Occipital lobe (tissue), 2 donors: ENCODE results near the gene STARD6. TPM values are rescaled to one million over a fixed set of nuclear protein-coding genes. Genes with fewer than 3 reads are reported as not detected.
"Not testable (repeated sequence)": the region's sequence is repeated elsewhere in the genome, so short reads cannot be mapped to it uniquely, and the experiment has no call there.

Source experiments
- DNase-seq: peaks from one replicate; lab custom pipeline; 2025; lab: John Stamatoyannopoulos, UW
- total RNA-seq: library from RNA; depleted of rRNA; stranded (reverse); fragments of >200 nt; gene quantifications from one replicate; pipeline ENCODE4 v1.2.3, GENCODE V29; 2014

The STARD6 gene
- total RNA-seq, 1 donor from 2014 or later, result not detected

DNA sequence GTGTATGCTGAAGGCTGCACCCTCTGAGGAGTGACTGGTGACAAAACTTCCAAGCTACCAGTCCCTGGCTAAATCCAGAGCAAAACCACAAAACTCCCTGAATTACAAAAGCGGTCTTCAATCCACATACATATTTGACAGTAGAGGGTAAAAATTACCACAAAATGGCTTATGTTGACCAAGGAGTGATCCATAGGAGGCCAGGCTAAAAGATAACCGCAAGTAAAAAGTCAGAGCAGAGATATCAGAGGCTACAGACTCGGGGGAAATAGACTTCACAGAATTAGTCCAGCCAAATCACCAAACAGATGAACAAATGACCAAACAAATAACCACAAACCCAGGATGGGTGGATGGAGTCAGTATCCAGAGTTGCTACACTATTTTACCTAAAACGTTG lies 19.4 kb downstream of the STARD6 start:
- no peak for DNase-seq

DNA sequence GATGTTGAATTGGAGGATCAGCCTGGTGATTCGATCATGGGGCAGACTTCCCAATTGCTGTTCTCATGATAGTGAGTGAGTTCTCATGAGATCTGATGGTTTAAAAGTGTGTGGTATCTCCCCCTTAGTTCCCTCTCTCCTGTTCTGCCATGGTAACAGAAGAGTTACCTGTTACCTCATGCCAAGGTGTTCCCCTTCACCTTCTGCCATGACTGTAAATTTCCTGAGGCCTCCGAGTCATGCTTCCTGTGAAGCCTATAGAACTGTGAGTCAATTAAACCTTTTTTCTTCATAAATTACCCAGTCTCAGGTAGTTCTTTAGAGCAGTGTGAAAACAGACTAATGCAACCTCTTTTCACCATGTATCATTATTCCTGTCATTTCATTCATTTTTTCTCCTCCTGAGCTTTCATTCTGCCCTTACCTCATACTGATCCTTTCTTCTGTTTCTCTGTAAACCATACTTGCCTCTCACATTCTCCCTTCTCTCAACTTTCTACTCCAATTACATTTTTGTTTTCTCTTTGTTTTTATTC lies 22.0 kb downstream of the STARD6 start:
- no peak for DNase-seq

DNA sequence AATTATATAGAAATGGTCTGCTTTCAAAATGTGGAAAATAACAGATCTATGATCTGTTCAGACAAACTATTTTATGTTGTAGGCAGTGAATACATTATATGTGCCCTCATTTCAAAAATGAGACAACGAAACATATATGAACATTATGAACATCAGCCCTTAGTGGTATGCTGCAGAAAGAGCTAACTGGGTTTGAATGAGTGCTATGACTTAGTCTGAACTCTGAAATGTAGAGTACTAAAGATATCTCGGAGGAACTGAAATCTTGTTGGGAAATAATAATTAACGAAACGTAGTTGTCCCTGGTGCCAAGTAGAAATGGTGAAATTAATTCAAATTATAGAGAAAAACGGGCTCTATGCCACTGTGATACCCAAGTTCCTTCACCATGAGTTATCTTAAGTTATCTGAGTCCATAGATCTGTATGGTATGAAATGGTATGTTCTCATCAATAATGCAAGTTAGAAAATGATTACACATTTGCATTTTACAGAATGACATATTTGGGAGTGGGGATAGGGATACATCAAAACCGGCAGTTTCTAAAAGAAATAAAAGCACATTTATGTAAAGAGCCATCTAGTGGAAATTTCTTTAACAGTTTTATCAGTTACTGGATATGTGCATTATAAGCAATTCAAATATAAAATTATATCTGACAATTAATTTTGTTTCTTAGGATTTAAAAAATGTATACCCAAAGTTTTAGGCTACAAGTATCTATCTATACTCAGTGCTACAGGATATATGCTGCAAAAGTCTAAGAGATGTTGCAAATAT lies 26.7 kb downstream of the STARD6 start:
- no peak for DNase-seq

DNA sequence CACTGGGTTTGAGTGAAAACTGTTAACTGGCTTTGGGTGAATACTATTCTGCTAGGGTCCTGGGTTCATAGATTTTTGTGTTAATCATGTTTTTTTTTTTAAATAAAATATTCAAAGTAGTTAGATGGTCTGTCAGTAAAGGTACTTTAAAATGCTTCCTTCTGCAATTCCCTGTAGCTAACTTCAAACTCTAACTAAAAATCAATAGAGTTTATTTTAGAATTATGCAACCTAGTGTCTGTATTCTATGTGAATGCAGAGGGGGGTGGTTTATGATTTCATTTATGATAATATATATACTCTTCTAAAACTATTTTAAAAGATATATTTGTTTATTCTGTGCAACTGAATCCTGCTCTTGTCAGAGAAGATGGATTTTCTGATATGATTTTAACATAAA lies 27.9 kb downstream of the STARD6 start:
- DNase-seq, result no peak

DNA sequence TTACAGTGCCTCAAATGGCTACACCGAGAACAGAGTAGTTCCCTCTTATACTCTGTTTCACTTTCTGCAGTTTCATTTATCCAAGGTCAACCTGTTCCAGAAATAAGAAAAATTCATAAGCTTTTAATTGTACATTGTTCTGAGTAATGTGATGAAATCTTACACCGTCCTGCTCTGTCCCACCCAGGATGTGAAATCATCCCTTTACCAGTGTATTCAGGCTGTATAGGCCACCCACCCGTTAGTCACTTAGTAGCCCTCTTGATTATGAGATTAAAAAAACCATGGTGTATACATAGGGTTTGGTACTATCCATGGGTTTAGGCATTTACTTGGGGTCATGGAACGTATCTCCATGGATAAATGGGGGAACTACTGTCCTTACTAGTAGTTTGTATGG lies 29.8 kb downstream of the STARD6 start:
- no peak for DNase-seq

DNA sequence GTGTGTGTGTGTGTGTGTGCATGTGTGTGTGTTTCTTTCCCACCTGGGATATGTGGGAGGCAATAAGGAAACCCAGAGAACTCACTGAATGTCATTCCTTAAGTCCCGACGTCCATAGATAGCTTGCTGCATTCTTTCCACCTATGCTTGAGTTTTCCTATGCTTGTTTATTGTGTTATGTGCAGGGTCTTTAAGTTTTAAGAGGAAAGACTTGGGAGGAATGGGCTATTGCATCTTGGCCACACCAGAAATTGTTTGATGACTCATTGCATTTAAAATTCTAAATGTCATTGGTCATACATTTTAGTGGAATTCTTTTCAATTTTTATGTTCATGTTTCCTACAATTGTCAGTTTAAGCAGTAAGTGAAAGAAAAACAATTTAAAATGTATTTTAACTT lies 33.7 kb downstream of the STARD6 start:
- no peak for DNase-seq

DNA sequence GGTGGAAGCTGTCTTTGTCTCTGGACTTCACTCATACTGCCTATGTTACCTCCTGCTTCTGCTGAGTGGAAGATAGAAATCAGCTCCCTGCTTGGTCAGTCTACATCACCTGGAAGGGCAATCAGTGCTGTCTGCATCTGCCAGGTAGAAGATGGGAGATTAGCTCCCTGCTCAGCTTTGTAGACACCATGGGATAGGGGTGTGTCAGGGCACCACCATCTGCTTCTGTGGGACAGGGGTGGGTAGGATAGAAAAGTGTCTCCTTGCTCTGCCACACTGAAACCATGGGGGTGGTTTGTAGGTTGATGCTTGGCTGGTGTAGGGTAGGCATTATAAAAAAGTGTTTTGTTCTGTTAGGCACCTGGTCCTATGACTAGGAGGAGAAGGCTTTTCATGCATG lies 34.1 kb downstream of the STARD6 start:
- DNase-seq, result no peak

DNA sequence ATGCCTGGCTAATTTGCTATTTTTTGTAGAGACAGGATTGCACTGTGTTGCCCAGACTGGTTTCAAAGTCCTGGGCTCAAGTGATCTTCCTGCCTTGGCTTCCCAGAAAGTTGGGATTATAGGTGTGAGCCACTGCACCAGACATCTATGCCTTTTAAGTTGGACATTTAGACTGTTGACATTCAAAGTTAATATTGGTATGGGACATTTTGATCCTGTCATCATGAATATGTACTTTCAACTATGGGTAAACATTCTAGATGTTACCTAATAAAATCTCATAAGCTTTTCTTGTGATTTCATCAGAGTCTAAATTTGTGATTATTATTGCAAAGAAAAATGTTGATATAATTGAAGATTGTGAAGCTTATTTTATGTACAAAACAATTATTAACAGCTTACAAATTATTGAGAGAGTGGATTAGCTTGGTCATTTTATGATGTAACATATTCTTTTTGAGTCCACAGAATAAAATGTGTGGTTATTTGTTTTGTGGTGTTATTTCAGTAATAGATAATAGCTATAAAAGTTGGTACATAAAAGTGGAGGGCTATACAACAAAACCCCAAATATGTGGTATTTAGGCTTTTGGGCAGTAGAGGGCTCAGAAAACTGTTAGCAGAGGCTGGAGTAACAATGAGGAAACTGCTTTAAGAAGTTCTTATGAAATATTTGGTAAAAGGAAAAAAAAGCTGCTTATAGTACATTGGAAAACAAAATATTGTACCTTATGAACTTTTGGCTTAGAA lies 41.4 kb downstream of the STARD6 start:
- no peak for DNase-seq

DNA sequence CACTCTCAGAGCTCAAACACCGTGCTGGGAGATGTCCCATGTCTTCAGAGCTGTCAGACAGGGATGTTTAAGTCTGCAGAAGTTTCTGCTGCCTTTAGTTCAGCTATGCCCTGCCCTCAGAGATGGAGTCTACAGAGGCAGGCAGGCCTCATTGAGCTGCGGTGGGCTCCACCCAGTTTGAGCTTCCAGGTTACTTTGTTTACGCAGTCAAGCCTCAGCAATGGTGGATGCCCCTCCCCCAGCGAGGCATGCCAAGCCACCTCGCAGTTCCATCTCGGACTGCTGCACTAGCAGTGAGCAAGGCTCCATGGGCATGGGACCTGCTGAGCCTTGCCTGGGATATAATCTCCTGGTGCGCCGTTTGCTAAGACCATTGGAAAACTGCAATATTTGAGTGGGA lies 48.1 kb downstream of the STARD6 start:
- DNase-seq, result not testable (repeated sequence)

DNA sequence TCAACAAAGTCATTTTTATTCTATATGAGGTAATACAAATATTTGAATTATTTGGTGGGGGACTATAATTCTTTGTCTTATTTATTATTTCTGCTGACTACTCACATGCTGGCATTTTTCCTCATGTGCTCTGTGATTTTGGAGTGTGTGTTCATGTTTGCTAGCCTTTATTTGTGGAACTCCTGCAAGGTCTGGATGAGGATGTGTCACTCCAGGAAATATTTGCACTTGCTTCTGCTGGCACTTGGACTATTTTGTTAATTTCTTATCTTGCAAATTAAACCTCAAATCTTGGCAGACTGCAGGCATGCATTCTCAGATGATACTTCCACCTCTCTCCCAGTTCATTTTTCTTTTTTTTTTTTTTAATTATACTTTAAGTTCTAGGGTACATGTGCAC lies 54.2 kb downstream of the STARD6 start:
- DNase-seq, result no peak

DNA sequence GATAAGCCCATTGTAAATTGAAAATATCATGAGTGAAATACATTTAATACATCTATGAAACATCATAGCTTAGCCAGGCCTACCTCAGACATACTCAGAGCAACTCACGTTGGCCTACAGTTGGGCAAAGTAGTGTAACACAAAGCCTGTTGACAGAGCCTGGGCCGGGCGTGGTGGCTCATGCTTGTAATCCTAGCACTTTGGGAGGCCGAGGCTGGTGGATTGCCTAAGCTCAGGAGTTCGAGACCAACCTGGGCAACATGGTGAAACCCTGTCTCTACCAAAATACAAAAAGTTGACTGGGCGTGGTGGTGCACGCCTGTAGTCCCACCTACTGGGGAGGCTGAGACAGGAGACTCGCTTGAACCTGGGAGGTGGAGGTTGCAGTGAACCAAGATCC lies 58.7 kb downstream of the STARD6 start:
- DNase-seq, result not testable (repeated sequence)

DNA sequence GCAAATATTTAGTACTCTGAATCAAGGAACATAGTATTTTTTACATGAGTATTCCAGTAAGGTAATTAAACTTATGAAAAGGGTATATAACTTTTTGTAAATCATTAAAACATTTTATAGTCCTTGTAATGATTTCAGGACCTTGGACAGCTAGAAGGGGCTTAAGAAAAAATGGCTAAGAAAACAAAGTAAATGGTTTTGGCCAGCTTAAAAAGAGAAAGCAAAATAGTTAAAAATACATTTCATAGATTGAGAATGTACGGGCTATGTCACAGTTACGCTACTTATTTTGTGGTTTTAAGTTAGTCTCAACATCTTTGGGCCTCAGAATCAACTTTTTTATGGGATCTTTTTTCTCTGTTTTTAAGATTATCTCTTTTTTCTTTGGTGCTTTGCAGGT lies 61.6 kb downstream of the STARD6 start:
- DNase-seq, result no peak

DNA sequence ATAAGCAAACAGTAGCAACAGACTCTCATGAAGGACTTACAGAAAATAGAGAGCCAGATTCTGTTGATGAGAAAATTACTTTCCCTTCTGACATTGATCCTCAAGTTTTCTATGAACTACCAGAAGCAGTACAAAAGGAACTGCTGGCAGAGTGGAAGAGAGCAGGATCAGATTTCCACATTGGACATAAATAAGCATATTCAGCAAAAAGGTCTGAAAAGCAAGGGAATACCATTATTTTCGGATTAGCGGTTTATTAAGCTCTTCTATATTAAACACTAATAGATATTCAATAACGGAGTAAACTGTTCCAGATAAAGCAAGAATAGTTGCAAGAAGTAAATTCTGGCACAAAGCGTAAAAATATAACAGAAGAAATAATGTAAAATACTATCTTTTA lies 63.4 kb downstream of the STARD6 start:
- no peak for DNase-seq

DNA sequence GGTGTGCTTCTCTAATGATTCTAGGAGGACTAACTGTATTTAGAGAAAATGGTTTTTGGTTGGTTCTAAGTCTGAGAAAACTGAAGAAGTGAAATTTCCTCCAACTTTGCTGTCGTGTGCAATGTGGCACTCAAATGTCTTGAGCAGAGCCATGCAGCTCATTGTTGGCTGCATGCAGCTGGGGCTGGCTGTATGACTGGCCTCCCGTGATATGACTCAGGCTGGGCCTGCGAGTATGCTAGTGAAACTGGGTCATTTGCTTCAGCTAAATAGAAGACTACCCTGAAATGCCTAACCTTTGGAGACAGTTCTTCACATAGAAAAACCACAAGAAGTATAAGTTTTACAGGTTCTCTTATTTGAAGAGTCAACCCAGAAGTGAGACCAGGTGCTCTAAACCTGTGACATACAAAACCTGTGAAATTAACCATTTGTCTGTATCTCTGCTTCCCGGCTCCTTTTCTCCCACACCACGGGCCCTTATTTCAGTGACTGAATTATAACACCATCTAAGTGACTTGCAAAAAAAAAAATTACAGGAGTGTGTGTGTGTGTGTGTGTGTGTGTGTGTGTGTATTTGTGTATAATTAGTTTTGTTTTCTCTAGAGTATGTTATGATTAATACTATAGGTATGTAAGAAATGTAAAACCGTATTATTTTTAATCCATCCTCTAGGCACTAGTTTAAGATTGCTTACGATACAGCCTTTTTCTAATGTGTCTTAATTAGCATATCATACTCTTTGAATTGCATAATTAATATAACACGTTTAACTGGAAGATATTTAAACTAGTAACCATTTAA lies 72.5 kb downstream of the STARD6 start:
- DNase-seq, result peak; percentile 31

DNA sequence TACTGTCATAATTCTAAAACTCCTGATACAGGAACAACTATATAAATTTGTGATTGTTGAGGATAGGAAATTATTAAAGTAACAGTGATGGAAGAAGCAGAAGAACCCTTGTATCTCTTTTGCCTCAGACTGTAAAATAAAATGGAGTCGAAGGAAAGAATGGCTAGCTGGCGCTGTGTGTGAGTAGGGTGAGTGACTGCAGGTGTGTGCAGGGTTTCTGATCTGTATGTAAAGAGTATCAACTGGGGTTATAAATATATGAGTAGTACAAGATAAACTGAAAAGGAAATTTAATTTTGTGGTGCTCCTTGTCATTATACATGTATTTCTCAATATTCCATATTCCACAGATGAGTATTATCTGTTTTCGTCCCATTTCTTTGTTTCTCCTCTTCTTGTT lies 73.1 kb downstream of the STARD6 start:
- no peak for DNase-seq

DNA sequence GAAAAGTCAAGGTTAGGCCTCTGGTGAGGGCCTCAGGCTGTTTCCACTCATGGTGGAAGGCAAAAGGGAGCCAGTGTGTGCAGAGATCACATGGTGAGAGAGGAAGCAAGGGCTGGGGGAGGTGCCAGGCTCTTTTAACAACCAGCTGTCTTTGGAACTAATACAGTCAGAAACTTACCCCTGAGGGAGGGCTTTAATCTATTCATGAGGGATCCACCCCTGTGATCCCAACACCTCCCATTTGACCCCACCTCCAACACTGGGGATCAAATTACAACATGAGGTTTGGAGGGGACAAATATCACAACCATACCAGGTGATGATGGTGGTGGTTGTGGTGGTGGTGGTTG lies 77.5 kb downstream of the STARD6 start:
- no peak for DNase-seq

DNA sequence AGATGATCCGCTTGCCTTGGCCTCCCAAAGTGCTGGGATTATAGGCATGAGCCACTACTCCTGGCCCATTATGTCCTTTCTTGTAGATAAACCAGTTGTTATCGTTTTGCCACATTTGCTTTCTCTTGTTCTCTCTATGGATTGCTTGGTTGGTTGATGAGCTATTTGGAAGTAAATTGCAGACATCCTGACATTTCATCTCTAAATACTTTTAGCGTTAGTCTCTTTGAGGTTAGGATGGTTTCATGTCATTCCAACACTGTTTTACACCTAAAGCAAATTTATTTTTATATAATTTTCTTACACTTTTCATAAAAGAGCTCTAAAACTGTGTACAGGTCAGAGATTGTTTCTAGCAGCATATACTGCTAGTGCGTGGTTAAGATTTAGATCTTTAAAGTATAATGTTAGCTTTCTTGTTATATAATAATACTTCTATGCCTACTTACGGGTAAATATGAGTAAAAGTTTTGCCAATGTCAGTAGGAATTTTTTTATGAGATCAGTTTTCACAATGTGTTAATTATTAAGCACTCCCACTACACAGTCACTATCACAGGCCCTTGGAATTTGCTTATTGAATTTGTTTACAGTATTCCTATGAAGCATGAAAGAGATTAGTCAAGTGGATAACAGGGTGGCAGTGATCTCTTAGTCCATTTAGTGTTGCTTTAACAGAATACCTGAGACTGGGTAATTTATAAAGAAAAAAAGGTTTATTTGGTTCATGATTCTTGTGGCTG lies 78.0 kb downstream of the STARD6 start:
- DNase-seq, result no peak

DNA sequence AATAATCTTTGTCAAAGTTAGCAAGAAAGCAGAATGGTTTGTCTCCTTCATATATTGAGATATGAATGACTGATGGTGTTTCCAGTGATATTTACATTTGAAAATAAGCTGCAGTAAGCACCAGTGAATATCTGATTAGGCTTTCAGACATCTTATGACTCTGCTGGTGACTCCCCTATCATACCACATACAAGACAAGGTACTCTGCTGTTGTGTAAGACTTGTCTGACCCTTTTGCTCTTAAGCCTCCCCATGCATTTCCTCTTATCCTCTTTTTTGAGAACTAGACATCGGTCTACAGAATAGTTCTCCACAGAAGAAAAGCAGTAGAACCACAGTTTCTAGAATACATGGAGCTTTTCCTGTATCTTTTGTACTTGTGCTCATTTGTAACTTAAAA lies 79.0 kb downstream of the STARD6 start:
- DNase-seq, result no peak

DNA sequence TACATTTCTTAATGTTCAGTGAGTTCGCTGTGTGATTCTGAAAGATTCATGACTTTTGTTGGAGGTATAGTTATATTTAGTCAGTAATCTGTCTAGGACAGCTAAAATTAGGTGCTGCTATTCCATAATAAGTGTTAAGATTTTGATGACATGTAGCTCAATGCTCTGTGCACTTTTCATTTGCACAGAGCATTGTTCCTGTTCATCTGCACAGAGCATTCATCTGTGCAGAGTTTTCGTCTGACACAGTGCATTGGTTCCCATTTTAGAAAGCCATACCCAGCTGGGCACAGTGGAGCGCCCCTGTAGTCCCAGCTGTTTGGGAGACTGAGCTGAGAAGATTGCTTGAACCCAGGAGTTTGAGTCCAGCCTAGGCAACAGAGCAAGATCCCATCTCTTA lies 79.8 kb downstream of the STARD6 start:
- DNase-seq, result no peak
